SU-DHL-6 (cell line): ENCODE data around the gene TEX101.
"Not testable (repeated sequence)": the region's sequence is repeated elsewhere in the genome, so short reads cannot be mapped to it uniquely, and the experiment has no call there.

Source experiments
- H2AFZ ChIP-seq: fragments of 200-600 bp; sonication (generic); 2 replicates; pipeline ENCODE4 v1.6.1; 2014; ENCODE audit warnings: low read depth, mild to moderate bottlenecking, moderate library complexity, mixed read lengths, antibody characterized with exemption, low read length; ENCODE audit not compliant: severe bottlenecking
- H3F3A ChIP-seq: fragments of 200-600 bp; shearing (Covaris generic); 2 replicates; pipeline ENCODE4 v1.6.0; 2016; ENCODE audit warnings: antibody characterized with exemption, mild to moderate bottlenecking; ENCODE audit not compliant: insufficient read depth
- H3K27ac ChIP-seq: fragments of 200-600 bp; sonication (generic); 2 replicates; pipeline ENCODE4 v1.5.1; 2016; ENCODE audit warnings: low read depth, mild to moderate bottlenecking, low read length, moderate library complexity, mixed read lengths
- H3K27me3 ChIP-seq: fragments of 200-600 bp; sonication (generic), shearing (Covaris generic); 2 replicates; pipeline ENCODE4 v1.6.0; 2014; ENCODE audit warnings: mild to moderate bottlenecking, low read length
- H3K36me3 ChIP-seq: fragments of 200-600 bp; sonication (generic); 2 replicates; pipeline ENCODE4 v1.6.1; 2014; ENCODE audit warnings: mild to moderate bottlenecking, low read length, mixed read lengths
- H3K4me2 ChIP-seq: fragments of 300-600, 200-600 bp; shearing (Covaris generic), sonication (generic); 2 replicates; pipeline ENCODE4 v1.6.0; 2014; ENCODE audit warnings: low read length, low read depth, mild to moderate bottlenecking; ENCODE audit not compliant: poor library complexity, severe bottlenecking
- H3K4me3 ChIP-seq: fragments of 200-600 bp; sonication (generic); 2 replicates; pipeline ENCODE4 v1.5.1; 2014; ENCODE audit warnings: antibody characterized with exemption, low read length, mild to moderate bottlenecking, mixed read lengths; ENCODE audit not compliant: insufficient read depth, poor library complexity, severe bottlenecking
- H3K79me2 ChIP-seq: fragments of 200-600 bp; sonication (generic); 2 replicates; pipeline ENCODE4 v1.6.1; 2014; ENCODE audit warnings: mild to moderate bottlenecking, low read length, moderate library complexity; ENCODE audit not compliant: insufficient read depth
- H3K9ac ChIP-seq: fragments of 200-600 bp; sonication (generic); 2 replicates; pipeline ENCODE4 v1.7.0; 2014; ENCODE audit warnings: mild to moderate bottlenecking, low read length
- H3K9me2 ChIP-seq: fragments of 200-600 bp; sonication (generic); replicated peaks from 2 replicates; pipeline ENCODE4 v1.6.1; 2014; ENCODE audit warnings: low read length; ENCODE audit not compliant: insufficient read depth
- H3K9me3 ChIP-seq: fragments of 200-600 bp; sonication (generic); 2 replicates; pipeline ENCODE4 v1.6.1; 2014; ENCODE audit warnings: low read length, mixed read lengths; ENCODE audit not compliant: insufficient read depth
- H4K20me1 ChIP-seq: fragments of 200-600 bp; sonication (generic); 2 replicates; pipeline ENCODE4 v1.6.1; 2014; ENCODE audit warnings: low read depth, mild to moderate bottlenecking, antibody characterized with exemption, low read length, moderate library complexity, mixed read lengths
- CTCF ChIP-seq: fragments of 200-600 bp; sonication (generic); IDR thresholded peaks from one replicate; pipeline ENCODE4 v1.5.1; 2017; ENCODE audit warnings: antibody characterized with exemption, mild to moderate bottlenecking, low read length, moderate library complexity; ENCODE audit not compliant: insufficient read depth, poor library complexity, severe bottlenecking
- EZH2phosphoT487 ChIP-seq: fragments of 200-600 bp; sonication (generic), shearing (Covaris generic); conservative IDR thresholded peaks from 2 replicates; pipeline ENCODE4 v1.6.1; 2018; ENCODE audit warnings: mild to moderate bottlenecking, antibody characterized with exemption, low read length, moderate library complexity, mixed read lengths

TEX101 gene

GRCh38 chr19:43441716-43442115 is 27.0 kb downstream of the TEX101 start:
- Histone ChIP-seq H3K9ac (no peak overlapping the region), H3K4me2 (no peak overlapping the region), H3K27ac (no peak overlapping the region), H3K9me2 (no peaks in the 10 kb centered on the region), H3K79me2 (no peaks in the 10 kb centered on the region), H3K36me3 (no peaks in the 10 kb centered on the region), H3F3A (no peaks in the 10 kb centered on the region), H3K9me3 (no peaks in the 10 kb centered on the region), H4K20me1 (no peaks in the 10 kb centered on the region), H2AFZ (no peak overlapping the region), H3K4me3 (no peak overlapping the region), H3K27me3 (no peaks in the 10 kb centered on the region)
- TF ChIP-seq CTCF = no peak
- no peak for TF ChIP-seq EZH2phosphoT487

- H3K79me2 ChIP-seq, H3K9ac ChIP-seq, H3K4me2 ChIP-seq, H4K20me1 ChIP-seq, H3K36me3 ChIP-seq, H3K9me2 ChIP-seq, H3K9me3 ChIP-seq, H3K4me3 ChIP-seq, H3F3A ChIP-seq, H3K27ac ChIP-seq, H2AFZ ChIP-seq, H3K27me3 ChIP-seq: not testable (repeated sequence)
Measured at GRCh38 chr19:43444091-43444490, 29.4 kb downstream of the TEX101 start.

- Histone ChIP-seq H3F3A (no peaks in the 10 kb centered on the region), H3K27me3 (no peaks in the 10 kb centered on the region), H3K4me3 (no peak overlapping the region), H3K4me2 (no peak overlapping the region), H3K9me3 (no peaks in the 10 kb centered on the region), H3K9ac (no peak overlapping the region), H3K27ac (no peak overlapping the region), H3K36me3 (no peaks in the 10 kb centered on the region), H3K79me2 (no peaks in the 10 kb centered on the region), H3K9me2 (no peaks in the 10 kb centered on the region), H2AFZ (no peak overlapping the region), H4K20me1 (no peaks in the 10 kb centered on the region)
- TF ChIP-seq EZH2phosphoT487 (no peak), CTCF (no peak)
Measured at GRCh38 chr19:43444531-43445287, 30.0 kb downstream of the TEX101 start.

- Histone ChIP-seq H3K4me3 (no peak overlapping the region), H3K4me2 (no peak overlapping the region), H3F3A (no peaks in the 10 kb centered on the region), H3K9ac (no peak overlapping the region), H2AFZ (no peak overlapping the region), H3K79me2 (no peaks in the 10 kb centered on the region), H3K36me3 (no peaks in the 10 kb centered on the region), H3K9me3 (no peaks in the 10 kb centered on the region), H4K20me1 (no peaks in the 10 kb centered on the region), H3K9me2 (no peaks in the 10 kb centered on the region), H3K27ac (no peak overlapping the region), H3K27me3 (no peaks in the 10 kb centered on the region)
- TF ChIP-seq CTCF (no peak), EZH2phosphoT487 (no peak)
Measured at GRCh38 chr19:43445426-43445825, 30.7 kb downstream of the TEX101 start.
